GM21423 (cell line): ENCODE data around the gene SARS2.
"Not testable (repeated sequence)": the region's sequence is repeated elsewhere in the genome, so short reads cannot be mapped to it uniquely, and the experiment has no call there.

Experiments used
- ATAC-seq: cut with Tn5 transposase; IDR thresholded peaks from one replicate; pipeline ENCODE4 v1.9.1; 2021; ENCODE audit warnings: mild to moderate bottlenecking, moderate library complexity; ENCODE audit not compliant: unreplicated experiment

SARS2 gene

GRCh38 chr19:38898788-38899446 lies 31.6 kb downstream of the SARS2 start:
- no peak for ATAC-seq

- ATAC-seq: no peak
Measured at GRCh38 chr19:38894968-38895367, 35.6 kb downstream of the SARS2 start.

- ATAC-seq: no peak
Measured at GRCh38 chr19:38893341-38893771, 37.2 kb downstream of the SARS2 start.

GRCh38 chr19:38892841-38893240 lies 37.7 kb downstream of the SARS2 start:
- ATAC-seq: no peak

- no peak for ATAC-seq
Measured at GRCh38 chr19:38891771-38892170, 38.8 kb downstream of the SARS2 start.

- ATAC-seq: no peak
Measured at GRCh38 chr19:38890686-38891085, 39.9 kb downstream of the SARS2 start.

GRCh38 chr19:38889803-38890202 lies 40.8 kb downstream of the SARS2 start:
- ATAC-seq: no peak

GRCh38 chr19:38888876-38889275 lies 41.7 kb downstream of the SARS2 start:
- no peak for ATAC-seq

GRCh38 chr19:38884691-38885090 lies 45.9 kb downstream of the SARS2 start:
- ATAC-seq: not testable (repeated sequence)

GRCh38 chr19:38883286-38883685 lies 47.3 kb downstream of the SARS2 start:
- ATAC-seq: no peak

- no peak for ATAC-seq
Measured at GRCh38 chr19:38880882-38881609, 49.5 kb downstream of the SARS2 start.

- ATAC-seq: no peak
Measured at GRCh38 chr19:38880076-38880881, 50.3 kb downstream of the SARS2 start.

GRCh38 chr19:38879400-38879751 lies 51.2 kb downstream of the SARS2 start:
- ATAC-seq: no peak

- no peak for ATAC-seq
Measured at GRCh38 chr19:38878575-38879399, 51.8 kb downstream of the SARS2 start.

- ATAC-seq: peak; percentile 57
Measured at GRCh38 chr19:38877781-38878574, 52.6 kb downstream of the SARS2 start, which contains the start of gene RINL. Gene RINL, minus strand, starts transcription at chr19:38878275. Its CDS starts 1,533 bp downstream, at chr19:38876742.

GRCh38 chr19:38875656-38876395 lies 54.7 kb downstream of the SARS2 start:
- no peak for ATAC-seq

GRCh38 chr19:38873400-38873799 lies 57.2 kb downstream of the SARS2 start:
- ATAC-seq: not testable (repeated sequence)

GRCh38 chr19:38870612-38871011 lies 60.0 kb downstream of the SARS2 start:
- no peak for ATAC-seq
